NCI-H524 treated with DMSO at 0.1 percent for 48 hours (cell line): Measurements from ENCODE around the gene GET4.
"Not testable (repeated sequence)": the region's sequence is repeated elsewhere in the genome, so short reads cannot be mapped to it uniquely, and the experiment has no call there.

Experiments used
- DNase-seq: peaks from one replicate; lab custom pipeline; 2025; lab: John Stamatoyannopoulos, UW

The GET4 gene

DNA sequence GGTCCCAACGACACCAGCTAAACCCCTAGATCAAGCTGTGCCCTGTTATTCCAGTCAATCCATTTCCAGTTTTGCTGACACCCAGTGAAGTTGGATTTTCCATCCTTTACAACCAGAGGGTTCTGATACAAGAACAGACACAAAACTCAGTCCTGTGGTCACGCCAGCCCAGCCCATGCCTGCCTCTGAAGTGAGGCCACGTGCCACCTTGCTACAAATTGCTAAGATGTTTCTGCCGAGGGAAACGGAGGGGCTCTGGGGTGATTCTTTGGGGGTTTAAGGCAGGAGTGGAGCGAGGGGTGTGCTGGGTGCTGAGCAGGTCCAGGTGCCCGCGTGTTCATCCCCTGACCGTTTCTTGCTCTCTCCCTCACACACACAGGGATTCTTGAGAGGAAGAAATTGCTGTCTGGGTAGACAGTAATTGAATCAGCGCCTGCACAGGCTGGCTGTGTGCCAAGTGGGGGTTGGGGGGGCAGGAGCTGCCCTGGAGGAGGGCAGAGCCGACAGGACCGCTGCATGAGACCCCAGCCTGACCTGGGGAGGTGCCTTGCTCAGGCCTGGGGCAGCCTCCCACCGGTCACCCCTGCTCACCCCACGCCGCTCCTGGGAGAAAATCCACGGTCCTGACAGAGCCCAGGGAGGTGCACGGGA, 40.1 kb downstream of the GET4 start:
- no peak for DNase-seq

DNA sequence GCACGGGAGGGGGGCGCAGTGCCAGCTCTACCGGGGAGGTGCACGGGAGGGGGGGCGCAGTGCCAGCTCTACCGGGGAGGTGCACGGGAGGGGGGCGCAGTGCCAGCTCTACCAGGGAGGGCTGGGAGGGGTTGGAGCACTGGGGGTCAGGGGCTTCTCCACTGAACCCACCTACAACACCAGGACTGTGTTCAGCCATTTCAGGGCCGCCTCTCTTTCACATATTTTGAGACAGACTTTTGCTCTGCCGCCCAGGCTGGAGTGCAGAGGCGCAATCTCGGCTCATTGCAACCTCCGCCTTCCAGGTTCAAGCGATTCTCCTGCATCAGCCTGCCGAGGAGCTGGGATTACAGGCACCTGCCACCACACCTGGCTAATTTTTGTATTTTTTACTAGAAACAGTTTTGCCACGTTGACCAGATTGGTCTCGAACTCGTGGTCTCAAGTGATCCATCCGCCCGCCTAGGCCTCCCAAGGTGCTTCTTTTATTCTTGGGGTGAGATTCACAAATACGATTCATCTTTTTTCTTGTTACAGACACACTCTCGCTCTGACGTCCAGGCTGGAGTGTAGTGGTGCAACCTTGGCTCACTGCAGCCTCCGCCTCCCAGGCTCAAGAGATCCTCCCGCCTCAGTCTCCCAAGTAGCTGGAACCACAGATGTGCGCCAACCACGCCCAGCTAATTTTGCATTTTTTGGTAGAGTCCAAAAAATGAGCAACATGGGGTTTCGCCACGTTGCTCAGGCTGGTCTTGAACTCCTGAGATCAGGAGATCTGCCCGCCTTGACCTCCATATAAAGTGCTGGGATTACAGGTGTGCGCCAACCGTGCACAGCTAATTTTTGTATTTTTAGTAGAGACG, 41.1 kb downstream of the GET4 start:
- DNase-seq, result no peak

GRCh38 chr7:918118-918425, 41.7 kb downstream of the GET4 start:
- no peak for DNase-seq

GRCh38 chr7:918441-919113, 42.2 kb downstream of the GET4 start:
- no peak for DNase-seq

- DNase-seq, result no peak
These were observed 42.7 kb downstream of the GET4 start for GRCh38 chr7:919114-919442.

- DNase-seq, result no peak
These were observed 43.6 kb downstream of the GET4 start for GRCh38 chr7:919924-920341.

- DNase-seq, result no peak
These were observed 44.2 kb downstream of the GET4 start for GRCh38 chr7:920351-921070.

- DNase-seq, result no peak
These were observed 44.7 kb downstream of the GET4 start for GRCh38 chr7:921071-921461.

GRCh38 chr7:921581-922333, 45.4 kb downstream of the GET4 start:
- no peak for DNase-seq

GRCh38 chr7:922334-923107, 46.2 kb downstream of the GET4 start:
- no peak for DNase-seq

DNA sequence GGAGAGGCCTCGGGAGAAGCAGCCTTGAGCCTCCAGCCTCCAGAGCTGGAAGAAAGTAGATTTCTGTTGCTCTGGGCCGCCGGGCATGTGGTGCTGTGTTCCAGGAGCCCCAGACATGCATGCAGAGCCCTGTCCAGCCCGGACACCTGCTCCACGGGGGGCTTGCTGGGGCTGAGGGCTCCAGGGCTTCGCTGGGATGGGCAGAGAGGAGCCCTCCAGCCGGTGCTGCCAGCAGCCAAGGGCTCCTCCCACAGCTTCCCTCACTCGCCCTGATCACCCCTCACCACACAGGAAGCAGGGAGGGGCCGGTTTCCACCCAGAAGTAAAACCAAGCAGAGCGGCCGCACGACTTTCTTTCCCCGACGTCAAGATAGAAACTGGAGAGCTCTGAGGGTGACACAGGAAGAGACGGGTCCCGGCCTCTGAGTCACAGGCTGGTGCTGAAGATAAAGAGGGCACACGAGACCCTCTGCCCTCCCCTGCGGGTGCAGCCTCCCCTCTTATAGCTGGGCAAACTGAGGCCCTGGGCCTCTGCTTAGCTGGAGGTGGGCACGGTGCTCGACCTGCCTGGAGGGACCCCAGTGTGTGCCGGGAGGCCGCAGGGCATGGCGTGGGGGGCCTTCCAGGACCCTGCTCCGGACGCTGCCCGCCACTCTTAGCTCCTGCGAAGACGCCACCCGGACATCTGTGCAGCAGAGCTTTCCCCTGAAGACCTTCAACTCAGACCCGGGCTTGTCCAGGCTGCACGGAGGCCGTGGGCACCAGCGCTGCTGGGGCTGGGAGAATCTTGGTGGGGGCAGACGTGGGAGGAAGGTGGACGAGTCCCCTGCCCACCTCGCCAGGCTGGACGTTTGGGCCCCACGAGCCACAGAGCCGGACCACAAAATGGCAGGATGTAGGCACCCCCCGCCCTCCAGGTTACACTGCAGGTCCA, 47.0 kb downstream of the GET4 start:
- no peak for DNase-seq

DNA sequence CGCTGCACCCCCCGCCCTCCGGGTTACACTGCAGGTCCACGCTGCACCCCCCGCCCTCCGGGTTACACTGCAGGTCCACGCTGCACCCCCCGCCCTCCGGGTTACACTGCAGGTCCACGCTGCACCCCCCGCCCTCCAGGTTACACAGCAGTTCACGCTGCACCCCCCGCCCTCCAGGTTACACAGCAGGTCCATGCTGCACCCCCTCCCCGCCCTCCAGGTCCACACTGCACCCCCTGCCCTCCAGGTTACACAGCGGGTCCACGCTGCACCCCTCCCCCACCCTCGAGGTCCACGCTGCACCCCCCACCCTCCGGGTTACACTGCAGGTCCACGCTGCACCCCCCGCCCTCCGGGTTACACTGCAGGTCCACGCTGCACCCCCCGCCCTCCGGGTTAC, 47.7 kb downstream of the GET4 start:
- not testable (repeated sequence) for DNase-seq

DNA sequence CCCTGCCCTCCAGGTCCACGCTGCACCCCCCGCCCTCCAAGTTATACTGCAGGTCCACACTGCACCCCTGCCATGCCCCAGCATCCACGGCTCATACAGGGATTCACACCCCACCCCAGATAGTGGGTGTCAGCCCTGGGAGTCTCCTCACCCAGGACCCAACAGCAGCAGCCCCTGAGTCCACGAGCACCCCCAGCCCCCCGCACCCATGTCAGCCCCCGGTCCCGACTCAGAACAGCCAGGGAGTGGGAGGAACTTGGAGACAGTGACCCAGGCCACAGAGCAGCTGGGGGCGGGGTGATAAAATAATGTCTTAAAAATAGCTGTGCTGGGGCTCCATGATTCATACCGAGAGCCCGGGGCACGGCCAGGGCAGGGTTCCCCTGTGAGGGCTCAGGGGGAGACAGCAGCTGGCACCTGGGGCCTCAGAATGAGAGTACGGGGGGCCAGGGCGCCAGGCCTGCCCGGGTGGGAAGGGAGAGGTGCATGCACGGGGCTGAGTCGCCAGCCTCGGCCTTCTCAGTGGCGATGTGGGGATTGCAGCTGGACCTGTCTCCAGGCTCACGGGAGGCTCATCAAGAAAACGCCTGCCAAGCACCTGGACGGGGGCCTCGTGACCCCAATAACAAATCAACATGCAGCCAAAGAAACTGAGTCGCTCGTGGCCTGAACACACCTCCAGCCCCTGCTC, 48.3 kb downstream of the GET4 start:
- no peak for DNase-seq

- DNase-seq, result no peak
These were observed 49.2 kb downstream of the GET4 start for GRCh38 chr7:925601-926000.

DNA sequence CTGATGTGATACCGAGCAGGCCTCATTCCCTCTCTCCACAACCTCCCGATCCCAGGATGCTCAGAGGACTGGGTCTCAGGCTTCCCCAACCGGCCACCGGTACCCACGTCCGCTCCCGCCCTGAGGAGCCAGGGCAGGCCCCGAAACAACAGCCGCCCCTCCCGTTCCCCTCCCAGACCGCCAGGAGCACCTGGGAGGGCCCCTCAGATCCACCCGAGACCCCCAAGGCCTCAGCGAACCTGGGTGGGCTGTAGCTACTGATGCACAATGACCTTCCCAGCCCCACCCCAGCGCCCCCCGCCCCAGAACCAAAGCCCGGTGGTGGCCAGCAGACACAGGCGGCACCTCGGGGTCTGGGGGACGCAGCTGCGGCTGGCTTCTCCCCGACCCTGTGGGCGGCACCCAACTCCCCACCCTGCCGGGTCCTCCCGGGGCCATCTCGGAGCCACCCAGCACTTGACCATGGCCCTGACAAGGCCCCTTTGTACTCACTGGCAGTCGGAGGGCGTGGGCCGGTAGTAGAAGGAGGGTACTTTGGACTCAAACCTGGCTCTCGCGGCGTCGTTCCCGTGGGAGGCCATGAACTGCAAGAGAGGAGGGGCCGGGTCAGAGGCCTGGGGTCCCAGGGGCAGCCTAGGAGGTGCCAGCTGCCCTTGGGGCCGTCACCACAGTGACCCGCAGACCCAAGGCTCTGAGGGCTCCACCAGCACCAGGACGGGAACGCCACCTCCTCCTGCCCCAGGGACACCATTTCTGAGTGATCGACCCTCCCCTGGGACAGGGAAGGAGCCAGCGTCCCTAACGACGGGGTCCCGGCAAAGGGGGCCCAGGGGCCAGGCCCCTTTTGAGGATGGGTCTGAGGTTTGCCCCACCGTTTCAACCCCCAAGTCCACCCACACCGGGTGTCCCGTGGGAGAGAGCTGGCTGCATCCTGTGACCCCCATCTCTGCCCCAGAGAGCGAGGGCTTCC, 50.0 kb downstream of the GET4 start:
- DNase-seq, result no peak

DNA sequence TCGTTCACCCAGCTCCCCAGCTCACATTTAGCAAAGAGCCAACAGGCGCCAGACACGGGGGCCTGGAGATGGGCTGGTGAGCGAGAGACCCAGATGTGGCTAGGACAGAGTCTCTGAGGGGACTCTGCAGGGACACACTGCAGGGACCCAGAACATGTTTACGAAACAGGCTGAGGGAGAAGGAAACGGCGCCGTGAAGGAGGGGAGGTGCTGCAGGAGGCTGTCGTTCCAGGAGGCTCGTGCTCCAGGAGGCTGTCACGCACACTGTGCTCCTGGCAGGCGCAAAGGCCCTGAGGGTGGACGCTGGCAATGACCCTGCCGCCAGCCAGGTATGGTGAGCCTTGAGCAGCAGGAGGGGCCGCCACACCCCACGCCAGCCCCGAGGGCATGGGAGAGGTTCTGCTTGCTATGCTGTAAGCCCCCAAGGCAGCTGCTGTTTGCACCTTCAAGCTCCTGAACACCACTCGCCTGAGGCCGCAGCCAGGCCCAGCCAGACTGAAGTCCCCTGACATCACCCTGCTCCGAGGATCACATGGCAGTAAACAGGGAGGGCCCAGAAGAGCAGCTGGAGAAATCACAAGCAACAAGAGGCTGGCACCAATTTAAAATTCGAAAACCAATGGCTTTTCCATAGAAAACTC, 50.8 kb downstream of the GET4 start:
- DNase-seq, result no peak

GRCh38 chr7:929311-929711, 53.0 kb downstream of the GET4 start:
- no peak for DNase-seq
